Gastroesophageal sphincter (tissue), 4 donors: ENCODE results near the gene MUCL1. TPM values are rescaled to one million over a fixed set of nuclear protein-coding genes. Genes with fewer than 3 reads are reported as not detected.

Experiments
- ATAC-seq: fragments of 150-250 bp; one replicate; pipeline ENCODE4 v1.9.1; 2016; ENCODE audit warnings: mild to moderate bottlenecking, moderate library complexity
- H3K27ac ChIP-seq, 4 donors: fragments of 200-600 bp; sonication (generic) in 3 of 4; 1 replicate in 3 of 4; 2 replicates in 1 of 4; pipeline ENCODE4 v1.5.1; 2016 to 2019
- H3K27me3 ChIP-seq: fragments of 200-600 bp; sonication (generic); one replicate; pipeline ENCODE4 v1.5.1; 2019
- H3K36me3 ChIP-seq, 2 donors: fragments of 200-600 bp; sonication (generic); one replicate each; pipeline ENCODE4 v1.5.1; 2019; ENCODE audit warnings: control low read depth in 1 of 2
- H3K4me1 ChIP-seq, 3 donors: fragments of 200-600 bp; sonication (generic); 1 replicate in 2 of 3; 2 replicates in 1 of 3; pipeline ENCODE4 v1.5.1; 2016 to 2019; ENCODE audit warnings: control low read depth in 2 of 3
- H3K4me3 ChIP-seq, 2 donors: fragments of 200-600 bp; sonication (generic); one replicate each; pipeline ENCODE4 v1.5.1; 2019; ENCODE audit warnings: mild to moderate bottlenecking in 1 of 2, moderate library complexity in 1 of 2
- H3K9me3 ChIP-seq, 3 donors: fragments of 200-600 bp; sonication (generic); one replicate each; pipeline ENCODE4 v1.5.1; 2017 to 2019; ENCODE audit warnings: control low read depth in 2 of 3
- EP300 ChIP-seq: sonication (generic); formaldehyde crosslinking; IDR thresholded peaks from one replicate; pipeline ENCODE4 v1.6.1; 2017; ENCODE audit warnings: antibody characterized with exemption, mild to moderate bottlenecking
- POLR2A ChIP-seq, 2 donors: fragments of 450-650 bp; IDR thresholded peaks; one replicate each; pipeline ENCODE4 v1.6.1; 2017; ENCODE audit warnings: antibody characterized with exemption in 2 of 2, mild to moderate bottlenecking in 2 of 2, moderate library complexity in 1 of 2
- POLR2AphosphoS5 ChIP-seq: sonication (generic); formaldehyde crosslinking; IDR thresholded peaks from one replicate; pipeline ENCODE4 v1.6.1; 2017; ENCODE audit warnings: antibody characterized with exemption
- WGBS, 2 donors: methylation state at CpG; one replicate each; pipeline ENCODE4 v1.1.5; 2018; ENCODE audit warnings: low coverage in 1 of 2; 5-methylcytosine and 5-hydroxymethylcytosine counted together
- total RNA-seq, 4 donors: library from RNA; depleted of rRNA; stranded (reverse); fragments of >200 nt; gene quantifications; one replicate each; pipeline ENCODE4 v1.1.0, GENCODE V29; 2016
- TF ChIP-seq, protein P1 (sequence below), 4 experiments: fragments of 200-600 bp in 2 of 4; fragments of 450-650 bp in 2 of 4; sonication (generic) in 1 of 4; IDR thresholded peaks; one replicate each; pipeline ENCODE4 v1.5.1; 2017 to 2019; ENCODE audit warnings: antibody characterized with exemption in 4 of 4, mild to moderate bottlenecking in 2 of 4, moderate library complexity in 2 of 4

Gene MUCL1
- total RNA-seq, 4 donors from 2014 or later, result not detected

DNA sequence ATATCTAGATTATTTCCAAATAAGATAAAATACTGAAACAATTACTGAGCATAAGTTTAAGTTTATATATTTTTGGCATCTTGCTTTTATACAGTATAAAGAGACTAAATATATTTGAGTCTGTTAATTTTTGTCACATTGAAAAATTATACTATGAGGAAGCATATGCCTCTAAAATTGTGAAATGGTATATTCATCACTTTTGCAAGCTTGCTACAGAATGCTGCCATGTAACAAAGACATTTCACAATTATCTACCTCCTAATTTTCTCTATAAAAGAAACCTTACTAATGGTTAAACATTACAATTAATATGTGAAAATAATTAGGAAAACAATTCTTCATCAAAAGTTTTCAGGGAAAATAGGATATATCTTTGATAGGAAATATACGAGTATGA lies 22.7 kb upstream of the MUCL1 start:
- WGBS, 2 donors, result 50 to 57% methylated on average over 1 of the region's 1 CpG
- H3K36me3 ChIP-seq, result no peaks in the 10 kb centered on the region
- H3K4me1 ChIP-seq, result no peaks in the 10 kb centered on the region
- H3K4me3 ChIP-seq, result no peak overlapping the region
- TF ChIP-seq, protein P1, sequence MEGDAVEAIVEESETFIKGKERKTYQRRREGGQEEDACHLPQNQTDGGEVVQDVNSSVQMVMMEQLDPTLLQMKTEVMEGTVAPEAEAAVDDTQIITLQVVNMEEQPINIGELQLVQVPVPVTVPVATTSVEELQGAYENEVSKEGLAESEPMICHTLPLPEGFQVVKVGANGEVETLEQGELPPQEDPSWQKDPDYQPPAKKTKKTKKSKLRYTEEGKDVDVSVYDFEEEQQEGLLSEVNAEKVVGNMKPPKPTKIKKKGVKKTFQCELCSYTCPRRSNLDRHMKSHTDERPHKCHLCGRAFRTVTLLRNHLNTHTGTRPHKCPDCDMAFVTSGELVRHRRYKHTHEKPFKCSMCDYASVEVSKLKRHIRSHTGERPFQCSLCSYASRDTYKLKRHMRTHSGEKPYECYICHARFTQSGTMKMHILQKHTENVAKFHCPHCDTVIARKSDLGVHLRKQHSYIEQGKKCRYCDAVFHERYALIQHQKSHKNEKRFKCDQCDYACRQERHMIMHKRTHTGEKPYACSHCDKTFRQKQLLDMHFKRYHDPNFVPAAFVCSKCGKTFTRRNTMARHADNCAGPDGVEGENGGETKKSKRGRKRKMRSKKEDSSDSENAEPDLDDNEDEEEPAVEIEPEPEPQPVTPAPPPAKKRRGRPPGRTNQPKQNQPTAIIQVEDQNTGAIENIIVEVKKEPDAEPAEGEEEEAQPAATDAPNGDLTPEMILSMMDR (IDR thresholded peaks at IDR 0.05), result no peak
- TF ChIP-seq POLR2AphosphoS5 (no peak), POLR2A (IDR thresholded peaks at IDR 0.05) (no peak), EP300 (no peak)
- no peak for ATAC-seq
- H3K27me3 ChIP-seq, result no peaks in the 10 kb centered on the region
- H3K9me3 ChIP-seq, result no peaks in the 10 kb centered on the region
- H3K27ac ChIP-seq, result no peak overlapping the region

DNA sequence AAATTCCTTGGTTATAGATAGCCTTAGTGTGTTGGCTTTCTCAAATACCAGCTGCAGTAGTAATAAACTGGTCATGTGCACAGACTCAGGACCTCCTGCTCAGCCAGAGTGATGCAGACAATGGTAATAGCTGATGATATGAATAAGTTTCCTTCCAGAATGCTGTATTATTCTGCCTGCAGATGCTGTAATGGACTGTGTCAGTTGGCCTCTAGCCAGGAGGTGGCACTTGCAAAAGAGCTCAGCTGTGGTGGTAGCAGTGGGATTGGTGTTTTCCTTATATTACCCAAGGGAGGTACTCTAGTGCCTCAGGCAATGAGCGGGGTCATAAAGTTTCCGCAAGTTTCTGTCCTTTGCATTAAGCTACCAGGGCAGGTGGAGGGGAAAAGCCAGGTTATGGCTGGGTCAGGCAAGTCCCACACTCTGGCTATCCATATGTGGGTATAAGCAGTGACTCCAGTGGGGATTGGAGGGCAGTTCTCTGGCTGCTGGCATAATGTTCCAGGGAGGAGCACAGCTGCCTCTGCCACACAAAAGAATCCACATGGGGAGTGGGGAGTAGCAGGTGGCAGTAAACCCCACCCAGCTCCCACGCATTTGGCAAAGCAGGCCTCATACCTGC lies 14.0 kb upstream of the MUCL1 start:
- Histone ChIP-seq H3K4me3 (no peak overlapping the region), H3K27ac (no peak overlapping the region), H3K9me3 (peaks cover 0 to 32% (median 0%) of the 10 kb centered on the region in 3 donors), H3K4me1 (no peaks in the 10 kb centered on the region), H3K36me3 (no peaks in the 10 kb centered on the region), H3K27me3 (no peaks in the 10 kb centered on the region)
- no peak for TF ChIP-seq POLR2AphosphoS5
- no peak for TF ChIP-seq EP300
- ATAC-seq, result no peak
- 86% methylated on average over 3 of the region's 3 CpGs; no CpG with 5 or more reads in 1 of the 2 donors for WGBS, 2 donors

DNA sequence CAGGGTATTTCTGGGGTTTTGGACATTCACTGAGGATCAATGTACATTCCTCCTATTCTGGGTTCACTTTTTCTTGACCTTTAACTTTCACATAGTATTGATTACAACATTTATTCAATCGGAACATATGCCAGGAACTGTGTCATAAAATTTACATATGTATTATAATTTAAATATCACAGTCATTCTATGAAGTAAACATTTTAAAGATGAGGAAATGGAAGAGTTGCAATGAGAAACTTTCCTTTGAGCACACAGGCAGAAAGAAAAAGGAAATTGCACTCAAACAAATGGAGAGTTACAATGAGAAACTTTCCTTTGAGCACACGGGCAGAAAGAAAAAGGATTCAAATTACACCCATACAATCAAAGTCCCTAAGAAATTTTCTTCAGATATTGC lies 3.1 kb downstream of the MUCL1 start:
- H3K27me3 ChIP-seq, result peaks cover 4% of the 10 kb centered on the region
- H3K9me3 ChIP-seq, result peaks cover 0 to 5% (median 0%) of the 10 kb centered on the region in 3 donors
- ATAC-seq, result no peak
- TF ChIP-seq, protein P1 (IDR thresholded peaks at IDR 0.05), result no peak
- TF ChIP-seq EP300 (no peak), POLR2A (IDR thresholded peaks at IDR 0.05) (no peak), POLR2AphosphoS5 (no peak)
- H3K4me3 ChIP-seq, result no peak overlapping the region
- 38 to 48% methylated on average over 2 of the region's 2 CpGs for WGBS, 2 donors
- H3K36me3 ChIP-seq, result no peaks in the 10 kb centered on the region
- no peaks in the 10 kb centered on the region for H3K4me1 ChIP-seq
- no peak overlapping the region for H3K27ac ChIP-seq

DNA sequence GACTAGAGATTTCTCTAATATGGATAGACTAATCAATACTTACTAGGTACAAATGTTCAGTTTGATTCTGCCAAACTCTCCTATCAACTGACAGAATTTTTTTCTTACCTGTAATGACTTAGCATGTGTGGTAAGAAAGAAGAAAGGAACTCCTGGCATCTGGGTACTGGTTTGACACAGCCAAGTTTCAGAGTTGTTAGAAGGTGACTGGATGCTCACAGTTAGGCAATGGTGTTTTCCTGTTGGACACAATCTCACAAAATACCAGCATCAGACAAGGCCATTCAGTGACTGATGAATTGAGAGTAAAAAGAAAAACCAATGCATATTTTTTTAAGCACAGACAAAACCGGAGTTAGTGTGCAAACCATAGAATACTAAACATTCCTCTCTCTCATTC lies 4.2 kb downstream of the MUCL1 start:
- Histone ChIP-seq H3K27ac (no peak overlapping the region), H3K9me3 (no peaks in the 10 kb centered on the region), H3K4me1 (no peaks in the 10 kb centered on the region), H3K27me3 (peaks cover 4% of the 10 kb centered on the region), H3K4me3 (no peak overlapping the region), H3K36me3 (no peaks in the 10 kb centered on the region)
- WGBS, 2 donors, result 75 to 79% methylated on average over 1 of the region's 1 CpG
- ATAC-seq, result no peak
- TF ChIP-seq EP300 (no peak), POLR2AphosphoS5 (no peak)

DNA sequence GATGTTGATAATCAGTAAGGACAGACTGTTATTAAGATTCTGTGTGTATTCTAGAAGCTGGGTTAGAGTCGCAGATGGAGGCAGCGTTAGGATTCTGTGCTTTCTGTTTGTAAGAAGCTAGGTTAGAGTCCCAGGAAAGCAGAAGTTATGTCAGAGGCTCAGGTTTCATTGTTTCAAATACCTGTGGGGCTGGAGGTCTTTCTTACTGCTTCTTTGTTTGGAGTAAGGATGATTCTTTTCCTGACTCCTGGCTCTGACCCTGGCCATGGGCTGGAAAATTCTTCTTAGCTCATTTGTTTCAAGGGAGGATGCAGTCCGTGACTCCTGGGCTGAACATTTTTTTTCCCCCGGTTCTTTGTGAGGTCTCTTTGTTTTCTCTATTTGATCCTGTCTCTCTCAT lies 5.2 kb downstream of the MUCL1 start:
- Histone ChIP-seq H3K4me3 (no peak overlapping the region), H3K27me3 (peaks cover 4% of the 10 kb centered on the region), H3K9me3 (no peaks in the 10 kb centered on the region), H3K27ac (no peak overlapping the region), H3K4me1 (no peaks in the 10 kb centered on the region), H3K36me3 (no peaks in the 10 kb centered on the region)
- no peak for TF ChIP-seq POLR2A (IDR thresholded peaks at IDR 0.05)
- TF ChIP-seq EP300, result no peak
- TF ChIP-seq POLR2AphosphoS5, result no peak
- TF ChIP-seq, protein P1 (IDR thresholded peaks at IDR 0.05), result no peak
- no peak for ATAC-seq
- 24 to 61% methylated on average over 3 to 4 of the region's 4 CpGs for WGBS, 2 donors

DNA sequence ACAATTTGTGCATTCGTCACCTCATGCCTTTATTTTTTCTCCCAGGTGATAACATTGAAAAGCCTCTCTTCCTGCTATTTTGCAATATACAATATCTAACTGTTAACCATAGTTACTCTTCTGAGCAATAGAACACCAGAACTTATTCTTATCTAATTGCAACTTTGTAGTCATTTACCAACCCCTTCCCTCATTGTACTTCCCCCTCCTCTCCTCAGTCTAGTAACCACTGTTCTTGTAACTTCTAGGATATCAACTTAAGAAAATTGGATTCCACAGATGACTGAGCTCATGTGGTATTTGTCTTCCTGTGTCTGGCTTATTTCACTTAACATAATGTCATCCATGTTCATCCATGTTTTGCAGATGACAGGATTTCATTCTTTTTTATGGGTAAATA lies 7.6 kb downstream of the MUCL1 start:
- no peaks in the 10 kb centered on the region for H3K9me3 ChIP-seq
- H3K4me1 ChIP-seq, result no peaks in the 10 kb centered on the region
- TF ChIP-seq EP300 (no peak), POLR2A (IDR thresholded peaks at IDR 0.05) (no peak), POLR2AphosphoS5 (no peak)
- TF ChIP-seq, protein P1 (IDR thresholded peaks at IDR 0.05), result no peak
- H3K27me3 ChIP-seq, result no peaks in the 10 kb centered on the region
- no peak for ATAC-seq
- H3K36me3 ChIP-seq, result no peaks in the 10 kb centered on the region
- no peak overlapping the region for H3K27ac ChIP-seq
- H3K4me3 ChIP-seq, result no peak overlapping the region
- 85 to 91% methylated on average over 1 of the region's 1 CpG for WGBS, 2 donors
